ENCODE data around the gene SLC46A2. TPM values are rescaled to one million over a fixed set of nuclear protein-coding genes. Genes with fewer than 3 reads are reported as not detected.

The SLC46A2 gene
- total and polyA plus RNA-seq, 2 of the 13 experiments (the other 11 are each of a cell fraction or from before 2014, with no cell fraction given): not detected

DNA sequence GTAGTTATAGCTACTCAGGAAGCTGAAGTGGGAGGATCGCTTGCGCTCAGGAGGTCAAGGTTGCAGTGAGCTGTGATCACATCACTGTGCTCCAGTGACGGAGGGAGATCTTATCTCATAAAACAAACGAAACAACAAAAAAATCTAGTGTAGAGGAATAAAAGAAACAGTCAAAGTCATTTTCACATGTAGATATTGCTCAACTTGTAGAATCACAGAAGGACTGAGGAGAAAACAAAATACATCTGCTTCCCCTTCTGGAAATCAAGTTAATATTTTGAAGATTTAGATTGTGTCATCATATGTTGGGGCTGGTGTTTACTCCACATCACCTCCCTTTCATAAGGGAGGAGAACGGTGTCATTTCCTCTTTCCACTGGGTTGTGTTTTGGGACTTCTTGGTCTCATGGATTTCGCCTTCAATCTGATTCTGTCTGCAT is 8.2 kb upstream of the SLC46A2 start (continued):
- TF ChIP-seq, protein P1, sequence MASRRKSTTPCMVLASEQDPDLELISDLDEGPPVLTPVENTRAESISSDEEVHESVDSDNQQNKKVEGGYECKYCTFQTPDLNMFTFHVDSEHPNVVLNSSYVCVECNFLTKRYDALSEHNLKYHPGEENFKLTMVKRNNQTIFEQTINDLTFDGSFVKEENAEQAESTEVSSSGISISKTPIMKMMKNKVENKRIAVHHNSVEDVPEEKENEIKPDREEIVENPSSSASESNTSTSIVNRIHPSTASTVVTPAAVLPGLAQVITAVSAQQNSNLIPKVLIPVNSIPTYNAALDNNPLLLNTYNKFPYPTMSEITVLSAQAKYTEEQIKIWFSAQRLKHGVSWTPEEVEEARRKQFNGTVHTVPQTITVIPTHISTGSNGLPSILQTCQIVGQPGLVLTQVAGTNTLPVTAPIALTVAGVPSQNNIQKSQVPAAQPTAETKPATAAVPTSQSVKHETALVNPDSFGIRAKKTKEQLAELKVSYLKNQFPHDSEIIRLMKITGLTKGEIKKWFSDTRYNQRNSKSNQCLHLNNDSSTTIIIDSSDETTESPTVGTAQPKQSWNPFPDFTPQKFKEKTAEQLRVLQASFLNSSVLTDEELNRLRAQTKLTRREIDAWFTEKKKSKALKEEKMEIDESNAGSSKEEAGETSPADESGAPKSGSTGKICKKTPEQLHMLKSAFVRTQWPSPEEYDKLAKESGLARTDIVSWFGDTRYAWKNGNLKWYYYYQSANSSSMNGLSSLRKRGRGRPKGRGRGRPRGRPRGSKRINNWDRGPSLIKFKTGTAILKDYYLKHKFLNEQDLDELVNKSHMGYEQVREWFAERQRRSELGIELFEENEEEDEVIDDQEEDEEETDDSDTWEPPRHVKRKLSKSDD (CRISPR knock-in tag; IDR thresholded peaks at IDR 0.05; ENCODE audit: low read depth): no peak
- TF ChIP-seq ZKSCAN5 (CRISPR knock-in tag; IDR thresholded peaks at IDR 0.05) (peak; percentile 68; the same call in 1 of the 2 replicates), FOXK1 (CRISPR knock-in tag; IDR thresholded peaks at IDR 0.05; ENCODE audit: borderline replicate concordance, low read depth) (peak; percentile 51; the same call in 1 of the 2 replicates), SOX13 (IDR thresholded peaks at IDR 0.05) (no peak), SOX13 (CRISPR knock-in tag; conservative IDR thresholded peaks at IDR 0.05 in 1 of 2, IDR thresholded peaks at IDR 0.05 in 1 of 2) (peak in 1 of 2 experiments; percentile 77; a peak in 2 of 4 replicates), ZNF558 (CRISPR knock-in tag; IDR thresholded peaks at IDR 0.05; ENCODE audit: borderline replicate concordance) (no peak), SOX6 (IDR thresholded peaks at IDR 0.05) (no peak), SOX6 (CRISPR knock-in tag; IDR thresholded peaks at IDR 0.05) (peak; percentile 84), SALL1 (CRISPR knock-in tag; IDR thresholded peaks at IDR 0.05) (peak; percentile 38; the same call in 1 of the 2 replicates), HMGA1 (CRISPR knock-in tag; conservative IDR thresholded peaks at IDR 0.05) (no peak), HHEX (CRISPR knock-in tag; IDR thresholded peaks at IDR 0.05) (no peak), ZNF160 (CRISPR knock-in tag; IDR thresholded peaks at IDR 0.05) (no peak), RFX5 (IDR thresholded peaks at IDR 0.05; ENCODE audit: low read depth, low read length) (no peak), ZNF451 (CRISPR knock-in tag; IDR thresholded peaks at IDR 0.05) (no peak), ETV5 (CRISPR knock-in tag; IDR thresholded peaks at IDR 0.05; ENCODE audit: borderline replicate concordance) (0 out of 2 replicates have a peak, but pooled peaks have one; percentile 34), KMT2B (CRISPR knock-in tag; IDR thresholded peaks at IDR 0.05) (no peak)
- TF ChIP-seq, protein P2, sequence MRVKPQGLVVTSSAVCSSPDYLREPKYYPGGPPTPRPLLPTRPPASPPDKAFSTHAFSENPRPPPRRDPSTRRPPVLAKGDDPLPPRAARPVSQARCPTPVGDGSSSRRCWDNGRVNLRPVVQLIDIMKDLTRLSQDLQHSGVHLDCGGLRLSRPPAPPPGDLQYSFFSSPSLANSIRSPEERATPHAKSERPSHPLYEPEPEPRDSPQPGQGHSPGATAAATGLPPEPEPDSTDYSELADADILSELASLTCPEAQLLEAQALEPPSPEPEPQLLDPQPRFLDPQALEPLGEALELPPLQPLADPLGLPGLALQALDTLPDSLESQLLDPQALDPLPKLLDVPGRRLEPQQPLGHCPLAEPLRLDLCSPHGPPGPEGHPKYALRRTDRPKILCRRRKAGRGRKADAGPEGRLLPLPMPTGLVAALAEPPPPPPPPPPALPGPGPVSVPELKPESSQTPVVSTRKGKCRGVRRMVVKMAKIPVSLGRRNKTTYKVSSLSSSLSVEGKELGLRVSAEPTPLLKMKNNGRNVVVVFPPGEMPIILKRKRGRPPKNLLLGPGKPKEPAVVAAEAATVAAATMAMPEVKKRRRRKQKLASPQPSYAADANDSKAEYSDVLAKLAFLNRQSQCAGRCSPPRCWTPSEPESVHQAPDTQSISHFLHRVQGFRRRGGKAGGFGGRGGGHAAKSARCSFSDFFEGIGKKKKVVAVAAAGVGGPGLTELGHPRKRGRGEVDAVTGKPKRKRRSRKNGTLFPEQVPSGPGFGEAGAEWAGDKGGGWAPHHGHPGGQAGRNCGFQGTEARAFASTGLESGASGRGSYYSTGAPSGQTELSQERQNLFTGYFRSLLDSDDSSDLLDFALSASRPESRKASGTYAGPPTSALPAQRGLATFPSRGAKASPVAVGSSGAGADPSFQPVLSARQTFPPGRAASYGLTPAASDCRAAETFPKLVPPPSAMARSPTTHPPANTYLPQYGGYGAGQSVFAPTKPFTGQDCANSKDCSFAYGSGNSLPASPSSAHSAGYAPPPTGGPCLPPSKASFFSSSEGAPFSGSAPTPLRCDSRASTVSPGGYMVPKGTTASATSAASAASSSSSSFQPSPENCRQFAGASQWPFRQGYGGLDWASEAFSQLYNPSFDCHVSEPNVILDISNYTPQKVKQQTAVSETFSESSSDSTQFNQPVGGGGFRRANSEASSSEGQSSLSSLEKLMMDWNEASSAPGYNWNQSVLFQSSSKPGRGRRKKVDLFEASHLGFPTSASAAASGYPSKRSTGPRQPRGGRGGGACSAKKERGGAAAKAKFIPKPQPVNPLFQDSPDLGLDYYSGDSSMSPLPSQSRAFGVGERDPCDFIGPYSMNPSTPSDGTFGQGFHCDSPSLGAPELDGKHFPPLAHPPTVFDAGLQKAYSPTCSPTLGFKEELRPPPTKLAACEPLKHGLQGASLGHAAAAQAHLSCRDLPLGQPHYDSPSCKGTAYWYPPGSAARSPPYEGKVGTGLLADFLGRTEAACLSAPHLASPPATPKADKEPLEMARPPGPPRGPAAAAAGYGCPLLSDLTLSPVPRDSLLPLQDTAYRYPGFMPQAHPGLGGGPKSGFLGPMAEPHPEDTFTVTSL (CRISPR knock-in tag; IDR thresholded peaks at IDR 0.05; ENCODE audit: borderline replicate concordance): 0 out of 2 replicates have a peak, but pooled peaks have one; percentile 21
- TF ChIP-seq, protein P3, sequence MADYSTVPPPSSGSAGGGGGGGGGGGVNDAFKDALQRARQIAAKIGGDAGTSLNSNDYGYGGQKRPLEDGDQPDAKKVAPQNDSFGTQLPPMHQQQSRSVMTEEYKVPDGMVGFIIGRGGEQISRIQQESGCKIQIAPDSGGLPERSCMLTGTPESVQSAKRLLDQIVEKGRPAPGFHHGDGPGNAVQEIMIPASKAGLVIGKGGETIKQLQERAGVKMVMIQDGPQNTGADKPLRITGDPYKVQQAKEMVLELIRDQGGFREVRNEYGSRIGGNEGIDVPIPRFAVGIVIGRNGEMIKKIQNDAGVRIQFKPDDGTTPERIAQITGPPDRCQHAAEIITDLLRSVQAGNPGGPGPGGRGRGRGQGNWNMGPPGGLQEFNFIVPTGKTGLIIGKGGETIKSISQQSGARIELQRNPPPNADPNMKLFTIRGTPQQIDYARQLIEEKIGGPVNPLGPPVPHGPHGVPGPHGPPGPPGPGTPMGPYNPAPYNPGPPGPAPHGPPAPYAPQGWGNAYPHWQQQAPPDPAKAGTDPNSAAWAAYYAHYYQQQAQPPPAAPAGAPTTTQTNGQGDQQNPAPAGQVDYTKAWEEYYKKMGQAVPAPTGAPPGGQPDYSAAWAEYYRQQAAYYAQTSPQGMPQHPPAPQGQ (CRISPR knock-in tag; IDR thresholded peaks at IDR 0.05; ENCODE audit: borderline replicate concordance): no peak
- TF ChIP-seq, protein P4, sequence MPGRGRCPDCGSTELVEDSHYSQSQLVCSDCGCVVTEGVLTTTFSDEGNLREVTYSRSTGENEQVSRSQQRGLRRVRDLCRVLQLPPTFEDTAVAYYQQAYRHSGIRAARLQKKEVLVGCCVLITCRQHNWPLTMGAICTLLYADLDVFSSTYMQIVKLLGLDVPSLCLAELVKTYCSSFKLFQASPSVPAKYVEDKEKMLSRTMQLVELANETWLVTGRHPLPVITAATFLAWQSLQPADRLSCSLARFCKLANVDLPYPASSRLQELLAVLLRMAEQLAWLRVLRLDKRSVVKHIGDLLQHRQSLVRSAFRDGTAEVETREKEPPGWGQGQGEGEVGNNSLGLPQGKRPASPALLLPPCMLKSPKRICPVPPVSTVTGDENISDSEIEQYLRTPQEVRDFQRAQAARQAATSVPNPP (CRISPR knock-in tag; IDR thresholded peaks at IDR 0.05): no peak
